HG03060 (cell line): ENCODE measurements around the gene FKBP7.
"Not testable (repeated sequence)": the region's sequence is repeated elsewhere in the genome, so short reads cannot be mapped to it uniquely, and the experiment has no call there.

ENCODE experiments used
- ATAC-seq: cut with Tn5 transposase; IDR thresholded peaks from one replicate; pipeline ENCODE4 v1.9.1; 2021; ENCODE audit warnings: low read depth, moderate number of reproducible peaks; ENCODE audit not compliant: unreplicated experiment

FKBP7 gene

GRCh38 chr2:178478439-178479274 lies at the start of gene FKBP7:
TSS of gene FKBP7 (minus strand) at chr2:178478600. CDS start at chr2:178478499, 101 bp downstream.
- peak; percentile 34 for ATAC-seq

- no peak for ATAC-seq
These were observed 49.2 kb upstream of the FKBP7 start for GRCh38 chr2:178527592-178527991.

- no peak for ATAC-seq
These were observed 47.9 kb upstream of the FKBP7 start for GRCh38 chr2:178526256-178526655.

- not testable (repeated sequence) for ATAC-seq
These were observed 47.1 kb upstream of the FKBP7 start for GRCh38 chr2:178525460-178525859.

GRCh38 chr2:178525010-178525409 lies 46.6 kb upstream of the FKBP7 start:
- not testable (repeated sequence) for ATAC-seq

- ATAC-seq, result no peak
These were observed 45.3 kb upstream of the FKBP7 start for GRCh38 chr2:178523596-178524134.

GRCh38 chr2:178522950-178523595 lies 44.7 kb upstream of the FKBP7 start:
- ATAC-seq, result peak; percentile 63

- no peak for ATAC-seq
These were observed 43.1 kb upstream of the FKBP7 start for GRCh38 chr2:178521304-178522150.

- no peak for ATAC-seq
These were observed 39.1 kb upstream of the FKBP7 start for GRCh38 chr2:178517496-178517895.

- ATAC-seq, result peak; percentile 53
These were observed 36.3 kb upstream of the FKBP7 start for GRCh38 chr2:178514664-178515063.

GRCh38 chr2:178513876-178514275 lies 35.5 kb upstream of the FKBP7 start:
- ATAC-seq, result no peak

GRCh38 chr2:178512484-178512883 lies 34.1 kb upstream of the FKBP7 start:
- no peak for ATAC-seq

GRCh38 chr2:178510384-178510783 lies 32.0 kb upstream of the FKBP7 start:
- ATAC-seq, result no peak

- ATAC-seq, result no peak
These were observed 30.2 kb upstream of the FKBP7 start for GRCh38 chr2:178508646-178509045.

- ATAC-seq, result no peak
These were observed 28.5 kb upstream of the FKBP7 start for GRCh38 chr2:178506949-178507348.

GRCh38 chr2:178506524-178506923 lies 28.1 kb upstream of the FKBP7 start:
- no peak for ATAC-seq

- ATAC-seq, result no peak
These were observed 27.7 kb upstream of the FKBP7 start for GRCh38 chr2:178506101-178506500.

GRCh38 chr2:178502751-178503150 lies 24.4 kb upstream of the FKBP7 start:
- ATAC-seq, result no peak

- no peak for ATAC-seq
These were observed 21.2 kb upstream of the FKBP7 start for GRCh38 chr2:178499640-178500039.

GRCh38 chr2:178498137-178498536 lies 19.7 kb upstream of the FKBP7 start:
- no peak for ATAC-seq

GRCh38 chr2:178496049-178496448 lies 17.6 kb upstream of the FKBP7 start:
- no peak for ATAC-seq
